ENCODE data around the gene POLR3A. TPM values are rescaled to one million over a fixed set of nuclear protein-coding genes. Genes with fewer than 3 reads are reported as not detected.

Gene POLR3A
- total RNA-seq, 1 experiment from 2014 or later = 38.0 TPM

DNA sequence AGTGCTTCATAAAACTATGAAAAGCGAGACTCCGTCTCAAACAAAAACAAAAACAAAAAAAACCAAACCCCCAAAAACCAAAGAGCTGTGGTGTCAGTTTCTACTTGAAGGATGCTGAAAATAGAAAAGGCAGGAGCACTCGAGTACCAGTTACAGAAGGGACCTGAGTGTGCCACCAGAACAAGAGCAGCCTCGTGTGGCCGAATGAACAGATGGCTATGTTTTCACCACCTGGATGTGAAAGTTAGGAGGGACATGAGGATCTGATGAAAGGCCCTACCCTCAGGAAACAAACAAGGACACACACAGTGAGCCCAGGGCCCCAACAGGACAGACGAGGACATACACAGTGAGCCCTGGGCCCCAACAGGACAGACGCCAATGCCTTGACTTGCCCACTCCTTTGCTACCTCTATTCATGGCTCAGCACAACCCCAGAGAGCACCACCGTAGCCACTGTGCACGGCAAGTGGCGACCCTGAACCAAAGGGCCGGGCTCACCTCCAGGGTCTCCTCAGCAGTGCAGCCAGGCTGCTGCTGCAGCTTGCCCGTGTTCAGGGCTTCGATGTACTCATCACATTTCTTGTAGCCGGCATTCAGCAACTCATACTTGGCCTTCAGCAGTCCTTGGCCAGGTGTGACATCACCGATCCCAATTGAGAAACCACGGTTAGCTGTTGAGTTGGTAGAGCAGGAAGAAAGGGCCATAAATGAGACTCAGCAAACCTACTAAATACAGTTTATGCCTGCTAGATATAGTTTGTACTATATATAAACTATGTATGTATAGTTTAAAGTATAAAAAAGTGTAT, 24.9 kb downstream of the POLR3A start:
- TF ChIP-seq, protein P1, sequence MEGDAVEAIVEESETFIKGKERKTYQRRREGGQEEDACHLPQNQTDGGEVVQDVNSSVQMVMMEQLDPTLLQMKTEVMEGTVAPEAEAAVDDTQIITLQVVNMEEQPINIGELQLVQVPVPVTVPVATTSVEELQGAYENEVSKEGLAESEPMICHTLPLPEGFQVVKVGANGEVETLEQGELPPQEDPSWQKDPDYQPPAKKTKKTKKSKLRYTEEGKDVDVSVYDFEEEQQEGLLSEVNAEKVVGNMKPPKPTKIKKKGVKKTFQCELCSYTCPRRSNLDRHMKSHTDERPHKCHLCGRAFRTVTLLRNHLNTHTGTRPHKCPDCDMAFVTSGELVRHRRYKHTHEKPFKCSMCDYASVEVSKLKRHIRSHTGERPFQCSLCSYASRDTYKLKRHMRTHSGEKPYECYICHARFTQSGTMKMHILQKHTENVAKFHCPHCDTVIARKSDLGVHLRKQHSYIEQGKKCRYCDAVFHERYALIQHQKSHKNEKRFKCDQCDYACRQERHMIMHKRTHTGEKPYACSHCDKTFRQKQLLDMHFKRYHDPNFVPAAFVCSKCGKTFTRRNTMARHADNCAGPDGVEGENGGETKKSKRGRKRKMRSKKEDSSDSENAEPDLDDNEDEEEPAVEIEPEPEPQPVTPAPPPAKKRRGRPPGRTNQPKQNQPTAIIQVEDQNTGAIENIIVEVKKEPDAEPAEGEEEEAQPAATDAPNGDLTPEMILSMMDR (conservative IDR thresholded peaks at IDR 0.05) = no peak
- no peak overlapping the region for H3K4me2 ChIP-seq (ENCODE audit: insufficient read depth, insufficient read length, low read length)
- no peaks in the 10 kb centered on the region for H3K4me1 Mint-ChIP-seq
- no peak overlapping the region for H2BK120ac ChIP-seq (ENCODE audit: low read depth, low read length, poor library complexity, severe bottlenecking)
- no peaks in the 10 kb centered on the region for H4K20me1 ChIP-seq (ENCODE audit: control insufficient read depth, insufficient read depth, insufficient read length)
- no peak overlapping the region for H3K4ac ChIP-seq (ENCODE audit: low read depth, low read length)
- no peak overlapping the region for H2BK20ac ChIP-seq (ENCODE audit: low read depth, low read length, poor library complexity, severe bottlenecking)
- no peak overlapping the region for H2BK12ac ChIP-seq (ENCODE audit: insufficient read length, low read depth, low read length)
- no peak overlapping the region for H3K27ac ChIP-seq (ENCODE audit: insufficient read length, low read depth, low read length)
- no peak overlapping the region for H2BK5ac ChIP-seq (ENCODE audit: insufficient read length, low read length)
- H2BK15ac ChIP-seq (ENCODE audit: low read depth, low read length) = no peak overlapping the region
- H3K18ac ChIP-seq (ENCODE audit: insufficient read length, low read depth, low read length) = no peak overlapping the region
- no peak overlapping the region for H4K5ac ChIP-seq (ENCODE audit: insufficient read length, low read depth, low read length)
- H3K56ac ChIP-seq (ENCODE audit: insufficient read length, low read depth, low read length) = no peak overlapping the region
- H2AFZ ChIP-seq (ENCODE audit: low read length) = no peak overlapping the region
- H3T11ph ChIP-seq (ENCODE audit: low read length) = no peak overlapping the region
- H3K79me2 ChIP-seq (ENCODE audit: insufficient read depth, low read length) = no peaks in the 10 kb centered on the region
- H3K4me3 Mint-ChIP-seq = no peak overlapping the region
- H3K23me2 ChIP-seq (ENCODE audit: insufficient read length, low read depth, low read length, poor library complexity, severe bottlenecking) = no peaks in the 10 kb centered on the region
- no peak overlapping the region for H3K9ac ChIP-seq (ENCODE audit: extremely low read depth, insufficient read length, low read length)
- no peaks in the 10 kb centered on the region for H3K9me3 Mint-ChIP-seq
- no peak for DNase-seq
- H3K9me3 ChIP-seq (ENCODE audit: control insufficient read depth, low read depth, low read length) = no peaks in the 10 kb centered on the region
- no peak overlapping the region for H3K23ac ChIP-seq (ENCODE audit: insufficient read length, low read depth, low read length)
- H3K27ac Mint-ChIP-seq = no peak overlapping the region
- H3K79me1 ChIP-seq (ENCODE audit: insufficient read depth, low read depth, low read length, poor library complexity, severe bottlenecking) = no peaks in the 10 kb centered on the region
- H3K27me3 Mint-ChIP-seq (ENCODE audit: low read depth) = no peaks in the 10 kb centered on the region
- H4K8ac ChIP-seq (replicated peaks; ENCODE audit: insufficient read length, low read depth, low read length) = no peak overlapping the region
- H3K36me3 Mint-ChIP-seq (ENCODE audit: insufficient read depth in 1 of 3, low read depth in 3 of 3) = peaks cover 56 to 94% (median 84%) of the 10 kb centered on the region in 3 experiments; a peak in 6 of 7 replicates
- no peaks in the 10 kb centered on the region for H3K4me1 ChIP-seq (ENCODE audit: insufficient read depth, low read length)
- WGBS (ENCODE audit: extremely low coverage, insufficient read length, low lambda C conversion rate) = no CpG with 5 or more reads among the region's 16 CpGs
- H2AK5ac ChIP-seq (ENCODE audit: insufficient read length, low read length) = no peak overlapping the region
- H3K14ac ChIP-seq (ENCODE audit: insufficient read depth, low read length) = no peak overlapping the region
- H3K27me3 ChIP-seq (ENCODE audit: insufficient read depth, low read length) = no peaks in the 10 kb centered on the region
- no peak overlapping the region for H4K91ac ChIP-seq (ENCODE audit: insufficient read length, low read depth, low read length)
